AG04449 (cell line): Measurements from ENCODE around the gene MS4A8.

Experiments used
- CTCF ChIA-PET: fragments of 350-600 bp; formaldehyde crosslinking; extraction: SDS; loops from one replicate; lab custom pipeline; 2021; ENCODE audit warnings: antibody characterized with exemption; lab: Yijun Ruan, JAX
- POLR2A ChIA-PET: fragments of 400-600, 350-600 bp; formaldehyde crosslinking; extraction: SDS; loops from one replicate; lab custom pipeline; 2020; ENCODE audit warnings: antibody characterized with exemption, inconsistent platforms; lab: Yijun Ruan, JAX
- DNase-seq: peaks from one replicate; pipeline ENCODE4 v3.0.0-alpha.2; 2010; ENCODE audit warnings: low read depth, low spot score
- H3K4me3 ChIP-seq: 2 replicates; pipeline ENCODE4 v1.5.1; 2011; ENCODE audit warnings: low read depth, mild to moderate bottlenecking, control low read depth, low read length
- TF ChIP-seq, protein P1 (sequence below): IDR thresholded peaks from one replicate; pipeline ENCODE4 v1.5.1; 2011; ENCODE audit warnings: mild to moderate bottlenecking, moderate library complexity, low read length, control low read depth, inconsistent platforms; ENCODE audit not compliant: insufficient read depth; ENCODE audit errors: missing control alignments

The MS4A8 gene

DNA sequence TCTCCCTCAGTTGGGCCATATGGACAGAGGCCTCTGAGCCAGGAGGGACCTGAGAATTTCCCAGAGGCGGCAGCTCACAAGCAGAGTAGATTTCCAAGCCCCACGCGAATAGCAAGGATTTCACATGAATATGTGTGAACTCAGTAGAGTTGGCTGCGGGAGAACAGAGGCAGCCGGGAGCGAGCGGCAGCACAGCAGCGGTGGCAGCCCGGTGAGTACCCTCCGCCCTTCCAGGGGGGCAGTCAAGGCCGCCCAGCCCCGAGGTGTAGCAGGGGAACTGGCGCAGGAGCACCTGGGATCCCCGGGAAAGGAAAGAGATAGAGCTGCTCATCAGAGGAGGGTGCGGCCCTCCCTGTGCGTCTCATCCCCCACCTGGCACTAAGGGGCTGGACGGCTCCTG lies 48.8 kb downstream of the MS4A8 start:
- no peak for DNase-seq
- ChIA-PET CTCF (no interaction called here), POLR2A (no interaction called here)
- no peak overlapping the region for H3K4me3 ChIP-seq
- TF ChIP-seq, protein P1, sequence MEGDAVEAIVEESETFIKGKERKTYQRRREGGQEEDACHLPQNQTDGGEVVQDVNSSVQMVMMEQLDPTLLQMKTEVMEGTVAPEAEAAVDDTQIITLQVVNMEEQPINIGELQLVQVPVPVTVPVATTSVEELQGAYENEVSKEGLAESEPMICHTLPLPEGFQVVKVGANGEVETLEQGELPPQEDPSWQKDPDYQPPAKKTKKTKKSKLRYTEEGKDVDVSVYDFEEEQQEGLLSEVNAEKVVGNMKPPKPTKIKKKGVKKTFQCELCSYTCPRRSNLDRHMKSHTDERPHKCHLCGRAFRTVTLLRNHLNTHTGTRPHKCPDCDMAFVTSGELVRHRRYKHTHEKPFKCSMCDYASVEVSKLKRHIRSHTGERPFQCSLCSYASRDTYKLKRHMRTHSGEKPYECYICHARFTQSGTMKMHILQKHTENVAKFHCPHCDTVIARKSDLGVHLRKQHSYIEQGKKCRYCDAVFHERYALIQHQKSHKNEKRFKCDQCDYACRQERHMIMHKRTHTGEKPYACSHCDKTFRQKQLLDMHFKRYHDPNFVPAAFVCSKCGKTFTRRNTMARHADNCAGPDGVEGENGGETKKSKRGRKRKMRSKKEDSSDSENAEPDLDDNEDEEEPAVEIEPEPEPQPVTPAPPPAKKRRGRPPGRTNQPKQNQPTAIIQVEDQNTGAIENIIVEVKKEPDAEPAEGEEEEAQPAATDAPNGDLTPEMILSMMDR: no peak

DNA sequence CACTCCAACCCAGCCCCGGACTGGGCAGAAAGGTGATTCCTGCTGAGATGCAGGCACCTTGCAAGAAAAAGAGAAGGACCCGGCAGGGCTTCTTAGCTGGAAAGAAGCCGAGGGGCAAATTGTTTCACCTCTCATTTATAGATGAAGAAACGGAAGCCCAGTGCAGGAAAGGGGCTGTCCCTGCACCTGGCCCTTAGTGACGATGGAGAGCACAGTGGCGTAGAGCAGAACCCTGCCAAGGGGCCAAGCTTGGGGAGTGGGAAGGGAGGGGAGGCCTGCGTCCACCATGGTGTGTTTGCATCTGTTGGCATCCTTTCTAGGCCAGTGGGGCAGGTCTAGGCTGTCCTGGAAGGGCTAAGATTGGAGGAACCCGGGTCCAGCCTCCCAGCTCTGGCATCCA lies 49.4 kb downstream of the MS4A8 start:
- DNase-seq: no peak
- TF ChIP-seq, protein P1: no peak
- ChIA-PET CTCF (no interaction called here), POLR2A (no interaction called here)
- H3K4me3 ChIP-seq: no peak overlapping the region

DNA sequence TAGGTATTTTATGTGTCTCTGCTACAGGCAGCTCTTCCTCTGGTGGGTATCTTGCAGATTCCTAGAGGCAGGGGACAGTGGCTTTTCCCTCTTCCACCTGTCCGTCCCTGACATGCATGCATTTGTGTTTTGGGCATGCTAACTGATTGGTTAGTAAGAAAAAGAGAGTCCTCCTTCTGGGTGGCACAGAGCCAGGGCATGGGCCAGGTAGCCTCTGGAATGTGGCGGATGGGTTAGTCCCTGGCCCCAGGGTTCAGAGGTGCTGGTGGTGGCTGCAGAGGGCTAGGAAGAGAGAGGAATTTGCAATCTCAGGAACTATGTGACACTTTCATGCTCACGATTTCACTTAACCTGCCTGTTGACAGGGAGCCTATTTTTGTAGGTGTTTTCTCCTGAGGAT lies 51.5 kb downstream of the MS4A8 start:
- POLR2A ChIA-PET: no interaction called here
- TF ChIP-seq, protein P1: no peak
- DNase-seq: no peak
- CTCF ChIA-PET: no interaction called here
- H3K4me3 ChIP-seq: no peak overlapping the region

DNA sequence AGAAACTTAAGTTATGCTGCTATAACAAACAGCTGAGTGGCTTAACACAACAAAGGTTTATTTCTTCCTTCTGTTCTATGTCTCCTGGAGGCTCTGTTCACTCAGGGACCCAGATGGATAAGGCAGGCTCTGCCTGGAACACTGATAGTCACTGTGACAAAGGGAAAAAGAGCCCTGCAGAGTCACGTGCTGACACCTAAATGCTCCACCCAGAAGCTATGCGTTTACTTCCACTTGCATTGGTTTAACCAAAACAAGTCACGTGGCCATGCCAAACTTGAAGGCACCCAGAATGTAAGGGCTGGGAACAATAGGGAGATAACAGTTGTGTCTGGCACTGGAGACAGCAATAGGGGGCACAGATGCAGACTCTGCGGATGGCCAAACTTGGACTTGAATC lies 53.9 kb downstream of the MS4A8 start:
- ChIA-PET POLR2A (no interaction called here), CTCF (no interaction called here)
- no peak for DNase-seq
- H3K4me3 ChIP-seq: no peak overlapping the region
- TF ChIP-seq, protein P1: no peak

DNA sequence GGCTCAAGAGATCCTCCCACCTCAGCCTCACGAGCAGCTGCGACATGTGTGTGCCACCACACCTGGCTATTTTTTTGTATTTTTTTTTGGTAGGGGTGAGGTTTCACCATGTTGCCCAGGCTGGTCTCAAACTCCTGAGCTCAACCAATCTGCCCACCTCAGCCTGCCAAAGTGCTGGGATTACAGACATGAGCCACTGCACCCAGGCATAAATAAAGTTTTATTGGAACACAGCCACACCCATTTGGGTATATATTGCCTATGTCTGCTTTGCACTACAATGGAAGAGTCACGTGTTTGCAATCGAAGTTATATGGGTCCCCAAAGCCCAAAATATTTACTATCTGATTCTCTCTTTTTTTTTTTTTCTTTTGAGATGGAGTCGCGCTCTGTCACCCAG lies 55.5 kb downstream of the MS4A8 start:
- CTCF ChIA-PET: no interaction called here
- no peak for DNase-seq
- no peak overlapping the region for H3K4me3 ChIP-seq
- TF ChIP-seq, protein P1: no peak
- POLR2A ChIA-PET: no interaction called here

DNA sequence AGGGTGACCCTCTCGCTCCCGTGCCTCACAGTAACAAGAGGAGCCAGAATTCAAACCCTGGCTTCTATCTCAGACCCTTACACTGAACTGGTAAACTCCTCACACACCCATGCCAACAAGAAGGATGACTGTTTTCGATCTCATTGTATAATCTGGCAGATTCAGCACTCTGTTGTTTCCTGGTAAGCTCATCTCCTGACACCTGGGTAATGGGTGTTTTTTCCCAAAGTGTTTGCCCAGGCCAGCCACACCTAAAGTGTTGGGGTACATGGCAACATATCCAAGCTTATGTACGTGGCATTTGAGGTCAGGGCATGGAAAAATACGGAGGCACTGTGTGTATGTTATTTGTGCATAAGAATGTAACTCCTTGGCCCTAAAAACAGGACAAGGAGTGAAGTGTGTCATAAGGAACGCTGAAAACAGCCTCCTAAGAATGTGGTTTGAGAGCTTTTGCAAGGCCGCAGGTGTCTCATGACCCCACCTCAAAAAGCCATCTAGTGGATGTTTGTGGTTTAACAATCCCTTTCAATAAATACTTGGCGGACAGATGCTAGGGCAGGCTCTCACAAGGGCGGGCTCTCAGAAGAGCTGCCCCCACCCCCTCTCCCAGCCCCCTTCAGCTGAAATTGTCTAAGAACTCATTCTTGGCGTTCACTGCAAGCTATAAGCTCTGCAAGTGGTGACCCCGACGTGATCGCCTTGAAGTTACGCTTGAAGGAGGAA lies 57.1 kb downstream of the MS4A8 start, which contains the start of gene MS4A15:
TSS of gene MS4A15 (plus strand) at position 561 of the 726 bp plus-strand sequence. CDS start 6,867 bp downstream, outside the sequence.
- POLR2A ChIA-PET: no interaction called here
- H3K4me3 ChIP-seq: no peak within 1 kb of the TSS
- CTCF ChIA-PET: no interaction called here
- TF ChIP-seq, protein P1: no peak
- DNase-seq: no peak
